SHP77 treated with DMSO at 0.1 percent for 48 hours (cell line): ENCODE results near the gene IGFBP7.

Experiments used
- DNase-seq: peaks from one replicate; lab custom pipeline; 2025; lab: John Stamatoyannopoulos, UW

Gene IGFBP7

DNA sequence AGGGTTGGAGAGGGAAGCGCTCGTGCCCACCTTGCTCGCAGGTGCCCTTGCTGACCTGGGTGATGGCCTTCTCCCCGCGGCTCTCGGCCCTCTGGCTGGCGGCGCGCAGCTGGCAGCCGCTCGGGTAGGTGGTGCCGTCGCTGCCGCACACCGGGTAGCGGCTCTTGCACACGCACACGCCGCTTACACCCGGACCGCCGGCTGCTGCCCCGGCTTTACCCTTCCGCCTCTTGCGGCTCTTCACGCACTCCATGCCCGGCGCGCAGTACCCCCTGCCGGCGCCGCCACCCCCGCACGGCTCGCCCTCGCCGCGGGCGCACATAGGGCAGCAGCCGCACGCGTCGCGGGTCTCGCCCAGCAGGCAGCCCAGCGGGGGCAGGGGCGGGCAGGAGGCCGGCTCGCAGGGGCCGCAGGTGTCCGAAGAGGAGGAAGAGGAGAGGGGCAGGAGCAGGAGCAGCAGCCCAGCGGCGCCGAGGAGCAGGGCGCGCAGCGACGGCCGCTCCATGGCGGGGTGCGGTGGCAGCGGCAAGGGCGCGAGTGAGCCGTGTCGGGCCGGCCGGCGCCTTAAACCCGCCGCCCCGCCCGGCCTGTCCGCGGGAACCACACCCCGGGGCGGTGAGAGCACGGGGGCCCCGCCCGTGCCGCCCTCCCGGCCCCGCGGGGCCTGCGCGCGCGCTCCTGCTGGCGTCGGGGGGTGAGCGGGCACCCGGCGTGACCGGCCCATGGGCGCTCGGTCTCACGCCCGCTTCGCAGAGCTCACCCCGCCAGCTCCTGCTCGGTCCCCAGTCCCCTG is at the start of gene IGFBP7:
TSS of gene IGFBP7 (minus strand) at position 539 of the 793 bp plus-strand sequence. CDS start at position 505, 34 bp downstream.
- DNase-seq = no peak

- no peak for DNase-seq
Measured at GRCh38 chr4:57159866-57160265, 49.7 kb upstream of the IGFBP7 start.

- no peak for DNase-seq
Measured at GRCh38 chr4:57158762-57159161, 48.6 kb upstream of the IGFBP7 start.

- no peak for DNase-seq
Measured at GRCh38 chr4:57158221-57158620, 48.0 kb upstream of the IGFBP7 start.

- no peak for DNase-seq
Measured at GRCh38 chr4:57157596-57158137, 47.5 kb upstream of the IGFBP7 start.

DNA sequence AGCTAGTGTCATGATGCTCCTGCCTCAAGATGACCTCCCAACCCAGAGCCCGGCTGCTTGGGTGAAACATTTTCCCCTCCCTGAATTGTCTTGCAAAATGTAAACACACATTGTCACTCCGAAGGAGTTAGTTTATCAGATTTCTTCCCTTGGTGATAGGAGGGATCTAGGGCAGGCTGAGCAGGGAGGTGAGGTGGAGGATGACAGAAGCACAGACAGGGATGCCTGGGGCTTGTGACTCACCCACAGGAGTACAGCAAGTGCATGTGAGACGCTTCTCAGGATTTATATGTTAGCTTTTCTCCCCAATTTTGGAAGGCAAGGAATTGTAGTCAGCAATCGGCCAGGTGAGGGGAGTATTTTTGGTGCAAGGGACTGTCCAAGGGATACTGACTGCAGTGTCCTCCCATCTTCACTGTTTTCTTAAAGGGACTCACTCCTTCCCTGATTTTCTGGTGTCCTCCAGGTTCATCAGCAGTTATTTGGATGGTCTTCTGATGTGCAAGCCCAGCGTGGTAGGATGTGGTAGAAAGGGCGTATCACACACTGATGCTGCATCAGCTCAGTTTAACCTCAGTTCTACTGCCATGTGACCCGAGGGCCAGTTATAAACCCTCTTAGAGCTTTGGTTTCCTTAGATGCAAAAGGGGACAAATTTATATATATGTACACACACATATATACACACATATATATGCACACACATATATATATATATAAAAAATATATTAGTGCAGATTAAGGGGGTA is 46.2 kb upstream of the IGFBP7 start:
- no peak for DNase-seq

DNA sequence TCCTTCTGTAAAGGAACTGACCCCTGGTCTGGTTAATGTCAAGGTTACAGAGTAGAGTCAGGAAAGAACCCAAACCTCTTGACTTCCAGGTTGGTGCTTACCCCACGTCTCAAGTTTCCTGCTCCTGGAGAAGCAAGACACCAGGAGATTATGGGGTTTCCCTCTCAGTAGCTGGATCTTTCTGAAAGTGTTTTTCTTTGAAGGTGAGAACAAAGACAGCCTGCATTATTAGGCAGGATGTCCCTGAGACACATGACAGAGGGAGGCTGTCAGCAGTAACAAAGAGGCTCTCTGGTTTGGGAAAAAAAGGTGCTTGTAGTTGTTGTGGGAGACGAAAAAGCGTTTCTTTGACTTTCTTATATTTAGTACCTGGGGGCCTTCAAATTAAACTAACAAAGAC is 44.7 kb upstream of the IGFBP7 start:
- no peak for DNase-seq

GRCh38 chr4:57154191-57154590 is 44.0 kb upstream of the IGFBP7 start:
- DNase-seq = no peak

- DNase-seq = no peak
Measured at GRCh38 chr4:57153207-57153606, 43.0 kb upstream of the IGFBP7 start.

GRCh38 chr4:57151481-57151880 is 41.3 kb upstream of the IGFBP7 start:
- no peak for DNase-seq

GRCh38 chr4:57149833-57150232 is 39.6 kb upstream of the IGFBP7 start:
- DNase-seq = no peak

- no peak for DNase-seq
Measured at GRCh38 chr4:57148831-57149505, 38.8 kb upstream of the IGFBP7 start.

DNA sequence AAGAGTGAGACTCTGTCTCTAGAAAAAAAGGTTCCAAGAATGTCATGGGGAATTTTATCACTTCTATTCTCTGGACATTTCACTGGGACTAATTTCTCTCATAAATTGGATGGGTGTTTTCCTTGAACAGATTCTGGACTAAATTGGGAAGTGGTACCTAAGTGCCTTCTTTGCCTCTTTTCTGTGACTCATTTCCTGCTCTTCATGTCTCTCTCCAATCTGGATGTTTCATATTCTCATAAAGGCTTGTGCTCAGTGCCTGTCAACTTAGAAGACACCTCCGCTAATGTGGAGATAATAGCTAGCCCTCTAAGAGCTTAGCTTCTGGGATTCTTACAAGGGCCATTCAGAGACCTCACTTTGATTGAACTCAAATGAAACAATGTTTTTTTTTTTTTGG is 38.0 kb upstream of the IGFBP7 start:
- DNase-seq = no peak

DNA sequence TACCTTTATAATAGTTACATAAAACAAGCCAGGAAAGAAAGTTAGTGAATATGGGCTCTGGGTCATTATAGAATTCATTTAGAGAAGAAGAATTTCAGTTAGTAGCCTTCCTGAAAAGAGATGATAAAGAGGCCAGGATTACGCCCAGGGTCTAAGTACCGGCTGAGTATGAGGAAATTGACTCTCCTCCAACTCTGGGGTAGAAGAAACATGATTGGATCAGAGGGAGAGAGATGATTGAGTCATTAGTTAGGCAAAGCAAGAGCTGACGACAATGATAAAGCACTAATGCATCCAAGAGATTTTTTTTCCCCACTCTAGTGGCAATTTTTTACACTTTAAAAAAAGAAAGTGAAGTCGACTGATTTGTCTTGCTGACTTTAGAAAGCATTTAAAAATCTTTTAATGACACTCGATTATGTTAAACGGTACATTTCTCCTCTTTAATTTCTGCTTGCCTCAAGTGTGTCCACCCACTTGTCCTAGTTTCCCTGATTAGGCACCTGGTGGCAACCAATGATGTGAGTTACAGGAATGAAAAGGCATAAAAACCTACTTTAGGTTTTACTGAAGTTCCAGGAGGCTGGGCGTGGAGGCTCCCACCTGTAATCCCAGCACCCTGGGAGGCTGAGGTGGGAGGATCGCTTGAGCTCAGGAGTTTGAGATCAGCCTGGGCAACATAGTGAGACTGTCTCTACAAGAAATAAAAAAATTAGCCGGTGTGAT is 37.3 kb upstream of the IGFBP7 start:
- no peak for DNase-seq

DNA sequence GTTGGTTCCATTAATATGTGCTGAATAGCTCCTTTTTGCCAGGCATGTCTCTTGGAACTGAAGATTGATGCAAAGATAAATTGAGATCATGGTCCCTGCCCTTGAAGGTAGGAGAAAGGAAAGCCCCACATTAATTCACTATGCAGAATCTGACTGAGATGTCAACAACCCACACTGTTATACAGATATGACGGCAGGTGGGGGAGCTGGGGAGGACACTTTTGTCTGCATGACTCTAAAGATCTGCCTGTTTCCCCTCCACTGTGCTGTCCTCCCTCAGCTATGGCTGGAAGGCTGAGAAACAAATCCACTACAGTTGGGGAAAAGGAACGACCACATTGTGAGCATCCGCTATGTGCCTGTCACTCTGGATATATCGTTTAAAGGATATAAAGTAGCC is 36.3 kb upstream of the IGFBP7 start:
- DNase-seq = no peak

- DNase-seq = no peak
Measured at GRCh38 chr4:57144466-57144865, 34.3 kb upstream of the IGFBP7 start.

- no peak for DNase-seq
Measured at GRCh38 chr4:57139783-57140182, 29.6 kb upstream of the IGFBP7 start.

GRCh38 chr4:57137261-57137660 is 27.1 kb upstream of the IGFBP7 start:
- no peak for DNase-seq

DNA sequence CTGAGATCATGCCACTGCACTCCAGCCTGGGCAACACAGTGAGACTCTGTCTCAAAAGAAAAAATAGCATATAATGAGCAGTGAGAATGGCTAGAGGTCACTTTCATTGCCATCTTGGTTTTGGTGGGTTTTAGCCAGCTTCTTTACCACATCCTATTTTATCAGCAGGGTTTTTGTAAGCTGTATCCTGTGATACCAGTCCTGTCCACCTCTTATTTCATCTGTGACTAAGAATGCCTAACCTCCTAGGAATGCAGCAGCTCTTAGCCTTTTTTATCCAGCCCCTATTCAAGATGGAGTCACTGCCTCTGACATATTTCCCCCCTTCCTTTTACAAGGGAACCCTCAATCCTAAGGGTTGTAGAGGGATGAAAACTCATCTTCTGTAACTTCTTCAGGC is 26.1 kb upstream of the IGFBP7 start:
- DNase-seq = no peak

DNA sequence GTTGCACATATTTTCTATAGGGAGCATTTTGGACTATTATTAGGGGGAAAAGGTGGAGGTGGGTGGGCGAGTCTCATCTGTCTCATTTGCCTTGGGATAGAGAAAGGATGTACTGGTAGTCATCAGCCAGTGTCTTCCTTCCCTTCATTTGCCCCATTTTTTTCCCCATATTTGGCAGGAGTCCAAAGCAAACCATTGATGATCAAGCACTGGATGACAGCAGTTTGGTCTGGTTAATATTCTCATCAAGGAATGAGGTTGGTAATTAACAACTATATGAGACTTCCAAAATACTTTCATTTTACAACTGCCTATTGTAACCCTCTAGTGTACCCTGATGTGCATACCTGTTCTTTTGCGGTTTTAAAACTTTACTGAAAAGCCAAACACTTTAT is 22.6 kb upstream of the IGFBP7 start:
- DNase-seq = no peak

GRCh38 chr4:57131849-57132742 is 21.9 kb upstream of the IGFBP7 start:
- DNase-seq = no peak
